Nucleus accumbens (tissue), 56 donors: ENCODE results near the gene RPS6KA5.
A peak's percentile ranks its signal among the peaks of the same experiment; 100 is the strongest.
"Not testable (repeated sequence)": the region's sequence is repeated elsewhere in the genome, so short reads cannot be mapped to it uniquely, and the experiment has no call there.

Experiments used
- DNase-seq, 56 donors: peaks; one replicate each; lab custom pipeline; 2025; lab: John Stamatoyannopoulos, UW

The RPS6KA5 gene

GRCh38 chr14:90953643-90954042, 106.8 kb downstream of the RPS6KA5 start:
- DNase-seq, result not testable (repeated sequence)

GRCh38 chr14:90943367-90943766, 117.1 kb downstream of the RPS6KA5 start:
- DNase-seq, result no peak

DNA sequence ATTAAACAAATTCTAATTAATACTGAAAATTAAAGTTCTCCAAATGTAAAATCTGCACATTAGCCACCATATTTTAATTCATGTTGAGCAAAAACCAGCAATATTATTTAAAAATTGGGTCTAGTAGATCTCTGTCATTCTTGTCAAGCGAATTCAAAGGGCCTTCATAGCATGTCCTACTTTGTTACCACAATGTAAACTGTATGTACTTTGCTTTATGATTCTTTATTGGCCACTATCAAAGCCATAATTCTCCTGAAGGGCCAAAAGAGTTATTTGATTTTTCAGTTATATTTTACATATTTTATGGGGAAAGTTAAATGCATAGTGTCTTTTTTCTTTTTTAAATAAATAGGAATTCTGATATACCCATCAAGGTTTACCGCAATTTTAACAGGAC, 117.9 kb downstream of the RPS6KA5 start:
- no peak for DNase-seq

GRCh38 chr14:90941706-90942105, 118.7 kb downstream of the RPS6KA5 start:
- DNase-seq, result no peak

GRCh38 chr14:90940318-90940962, 120.0 kb downstream of the RPS6KA5 start:
- DNase-seq, result no peak

DNA sequence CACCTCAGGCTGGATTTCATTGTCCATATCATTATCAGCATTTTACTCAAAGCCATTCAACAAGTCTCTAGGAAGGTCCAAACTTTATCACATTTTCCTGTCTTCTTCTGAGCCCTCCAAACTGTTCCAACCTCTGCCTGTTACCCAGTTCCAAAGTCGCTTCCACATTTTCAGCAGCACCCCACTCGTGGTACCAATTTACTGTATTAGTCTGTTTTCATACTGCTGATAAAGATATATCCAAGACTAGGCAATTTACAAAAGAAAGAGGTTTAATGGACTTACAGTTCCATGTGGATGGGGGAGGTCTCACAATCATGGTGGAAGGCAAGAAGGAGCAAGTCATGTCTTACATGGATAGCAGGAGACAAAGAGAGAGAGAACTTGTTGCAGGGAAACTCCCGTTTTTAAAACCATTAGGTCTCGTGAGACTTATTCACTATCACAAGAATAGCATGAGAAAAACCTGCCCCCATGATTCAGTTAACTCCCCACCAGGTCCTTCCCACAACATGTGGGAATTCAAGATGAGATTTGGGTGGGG, 121.1 kb downstream of the RPS6KA5 start:
- DNase-seq, result not testable (repeated sequence)

DNA sequence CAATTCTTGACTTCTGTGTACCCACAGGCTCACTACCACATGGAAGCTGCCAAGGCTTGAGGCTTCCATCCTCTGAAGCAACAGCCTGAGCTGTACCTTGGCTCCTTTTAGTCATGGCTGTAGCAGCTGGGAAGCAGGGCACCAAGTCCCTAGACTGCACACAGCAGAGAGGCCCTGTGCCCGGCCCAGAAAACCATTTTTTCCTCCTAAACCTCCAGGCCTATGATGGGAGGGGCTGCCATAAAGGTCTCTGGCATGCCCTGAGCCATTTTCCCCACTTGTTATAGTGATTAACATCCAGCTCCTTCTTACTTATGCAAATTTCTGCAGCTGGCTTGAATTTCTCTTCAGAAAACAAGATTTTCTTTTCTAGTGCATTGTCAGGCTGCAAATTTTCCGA, 121.8 kb downstream of the RPS6KA5 start:
- DNase-seq, result no peak

DNA sequence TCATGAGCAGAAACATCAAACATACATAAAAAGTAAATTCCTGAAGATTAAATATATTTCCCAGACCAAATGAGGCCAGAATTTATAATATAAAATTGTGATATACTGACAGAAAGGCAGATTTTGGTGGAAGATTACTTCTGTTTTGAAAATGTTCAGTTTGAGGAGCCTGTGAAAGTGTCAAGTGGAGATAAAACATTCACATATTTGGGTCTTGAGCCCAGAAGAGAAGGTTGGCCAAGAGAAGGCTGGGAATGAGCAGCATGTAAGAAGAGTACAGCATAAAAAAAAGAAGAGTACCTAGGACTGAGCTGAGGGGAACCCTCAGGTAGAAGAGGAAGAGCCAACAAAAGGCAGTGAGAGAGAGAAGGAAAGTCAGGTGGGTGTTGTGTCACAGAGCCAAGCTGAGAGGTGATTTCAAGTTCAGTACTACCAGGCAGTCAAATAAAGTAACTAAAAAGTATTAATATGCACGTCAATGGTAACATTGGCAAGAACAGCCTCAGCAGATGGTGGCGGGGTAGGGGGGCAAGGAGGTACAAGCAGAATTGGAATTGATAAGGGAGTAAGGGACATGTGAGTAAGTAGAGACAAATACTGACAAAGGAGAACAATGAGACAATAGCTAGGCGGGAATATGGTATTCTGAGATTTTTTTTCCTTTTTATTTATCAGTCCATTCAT, 123.5 kb downstream of the RPS6KA5 start:
- no peak for DNase-seq

DNA sequence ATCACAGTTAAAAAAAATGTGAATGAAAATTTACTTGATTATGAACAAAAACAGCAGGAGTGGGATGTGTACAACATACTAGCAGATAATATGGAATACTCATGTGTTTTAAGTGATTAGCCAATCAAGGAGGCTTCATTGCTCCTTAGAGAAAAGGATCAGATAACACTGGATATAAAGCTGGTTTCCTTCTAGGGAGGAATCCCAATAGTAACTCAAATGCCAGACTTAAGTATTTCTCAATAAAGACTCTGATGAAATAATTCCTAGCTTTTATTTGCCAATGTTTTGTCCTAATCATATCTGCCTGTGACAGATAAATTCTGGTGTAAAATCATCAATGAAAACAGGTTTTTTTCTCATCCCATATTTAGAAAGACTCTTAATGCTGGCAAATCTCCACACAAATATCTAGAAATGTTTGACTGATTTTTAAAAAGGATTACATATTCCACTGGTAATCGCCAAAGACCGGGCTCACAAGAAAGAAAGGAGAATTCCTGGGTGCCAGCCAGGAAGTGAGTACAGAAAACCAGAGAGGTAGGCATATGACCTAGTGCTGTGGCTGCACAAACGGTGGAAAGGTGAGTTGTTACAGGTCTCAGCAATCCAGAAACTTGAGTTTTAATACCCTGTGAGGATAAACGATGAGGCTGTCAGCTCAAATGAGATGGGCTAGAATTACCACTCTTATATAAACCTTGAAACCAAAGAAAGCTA, 135.7 kb downstream of the RPS6KA5 start:
- DNase-seq, result no peak

GRCh38 chr14:90922141-90922540, 138.3 kb downstream of the RPS6KA5 start:
- DNase-seq, result no peak

DNA sequence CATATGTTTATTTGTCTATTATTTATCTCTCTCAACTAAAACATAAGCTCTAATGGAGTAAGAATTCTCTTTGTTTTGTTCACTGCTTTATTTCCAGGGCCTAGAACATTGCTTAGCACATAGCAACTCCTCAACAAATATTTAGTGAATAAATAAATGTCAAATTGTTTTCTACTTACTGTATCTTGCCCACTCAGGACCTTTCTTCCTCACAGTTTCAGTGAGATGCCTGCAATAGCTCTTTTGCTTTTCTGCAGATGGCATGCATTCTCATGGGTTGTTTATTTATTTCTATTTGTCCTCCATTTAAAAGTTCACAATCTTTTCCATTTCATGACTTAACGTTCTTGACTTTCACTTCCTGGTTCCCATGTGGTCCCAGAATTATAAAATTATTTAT, 149.3 kb downstream of the RPS6KA5 start:
- no peak for DNase-seq

- no peak for DNase-seq
Observed at GRCh38 chr14:90907178-90907577, 153.3 kb downstream of the RPS6KA5 start.

- DNase-seq, result no peak
Observed at GRCh38 chr14:90905531-90905930, 154.9 kb downstream of the RPS6KA5 start.

DNA sequence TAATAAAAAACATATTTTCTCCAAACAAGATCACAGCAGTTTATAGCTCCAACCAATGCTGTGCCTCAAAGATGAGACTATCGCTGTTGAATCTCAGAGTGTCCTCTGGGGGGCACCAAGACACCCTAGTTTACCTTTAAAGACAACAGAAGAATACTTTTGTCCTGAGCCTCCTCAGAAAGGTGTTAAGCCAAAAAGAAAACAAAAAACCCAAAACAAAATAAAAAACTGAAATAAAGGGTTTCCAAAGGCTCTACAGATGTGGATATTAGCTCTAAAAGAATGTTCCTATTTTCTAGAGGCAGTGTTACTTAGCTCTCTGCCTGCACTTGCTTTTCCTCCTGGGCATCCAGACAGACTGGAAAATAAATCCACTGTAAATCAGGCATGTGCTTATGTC, 157.3 kb downstream of the RPS6KA5 start:
- DNase-seq, result peak in 37 of 56 donors; percentile 2 to 76 (median 30)

GRCh38 chr14:90900476-90901083, 159.9 kb downstream of the RPS6KA5 start:
- no peak for DNase-seq

- DNase-seq, result no peak
Observed at GRCh38 chr14:90897022-90897421, 163.4 kb downstream of the RPS6KA5 start.

GRCh38 chr14:90894241-90894640, 166.2 kb downstream of the RPS6KA5 start:
- DNase-seq, result no peak

DNA sequence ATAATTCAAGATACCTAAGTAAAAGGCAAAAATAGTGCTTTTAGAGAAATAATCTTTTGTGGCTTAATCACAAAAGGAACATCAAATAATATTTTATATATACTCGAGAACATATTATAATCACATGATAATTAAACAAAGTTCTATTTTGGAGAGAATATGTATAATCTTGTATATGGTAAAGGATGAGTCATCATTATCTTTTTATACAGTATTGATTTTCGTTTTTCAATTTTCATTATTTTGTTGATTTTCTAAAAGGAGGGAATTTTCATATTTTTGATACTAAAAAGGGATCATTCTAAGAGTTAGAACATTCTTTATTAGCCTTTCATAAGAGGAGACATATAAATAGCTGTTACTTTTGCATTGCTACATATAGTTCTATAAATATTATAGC, 166.9 kb downstream of the RPS6KA5 start:
- DNase-seq, result no peak

- no peak for DNase-seq
Observed at GRCh38 chr14:90892970-90893369, 167.5 kb downstream of the RPS6KA5 start.

DNA sequence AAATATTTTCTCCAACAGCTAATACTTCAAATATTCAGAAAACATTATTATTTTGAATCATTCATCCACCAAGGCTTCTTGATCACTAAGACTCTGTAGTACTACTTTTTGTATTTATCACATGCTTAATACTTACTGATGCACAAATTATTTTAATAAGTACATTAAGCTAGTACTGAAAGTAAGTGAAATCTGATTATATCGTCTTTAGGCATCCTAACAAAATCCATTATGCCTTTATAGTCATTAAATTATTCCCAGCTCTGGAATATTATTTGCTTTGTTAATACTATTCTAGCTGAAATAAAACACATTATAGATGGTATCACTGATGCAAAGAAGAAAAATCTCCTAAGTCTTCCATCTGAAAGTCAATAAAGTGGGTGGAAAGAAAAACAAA, 169.1 kb downstream of the RPS6KA5 start:
- DNase-seq, result no peak
